HG03571 (cell line): ENCODE results near the gene SKIC3.
A peak's percentile ranks its signal among the peaks of the same experiment; 100 is the strongest.

ENCODE experiments used
- ATAC-seq: cut with Tn5 transposase; IDR thresholded peaks from one replicate; pipeline ENCODE4 v1.9.1; 2021; ENCODE audit not compliant: unreplicated experiment

The SKIC3 gene

DNA sequence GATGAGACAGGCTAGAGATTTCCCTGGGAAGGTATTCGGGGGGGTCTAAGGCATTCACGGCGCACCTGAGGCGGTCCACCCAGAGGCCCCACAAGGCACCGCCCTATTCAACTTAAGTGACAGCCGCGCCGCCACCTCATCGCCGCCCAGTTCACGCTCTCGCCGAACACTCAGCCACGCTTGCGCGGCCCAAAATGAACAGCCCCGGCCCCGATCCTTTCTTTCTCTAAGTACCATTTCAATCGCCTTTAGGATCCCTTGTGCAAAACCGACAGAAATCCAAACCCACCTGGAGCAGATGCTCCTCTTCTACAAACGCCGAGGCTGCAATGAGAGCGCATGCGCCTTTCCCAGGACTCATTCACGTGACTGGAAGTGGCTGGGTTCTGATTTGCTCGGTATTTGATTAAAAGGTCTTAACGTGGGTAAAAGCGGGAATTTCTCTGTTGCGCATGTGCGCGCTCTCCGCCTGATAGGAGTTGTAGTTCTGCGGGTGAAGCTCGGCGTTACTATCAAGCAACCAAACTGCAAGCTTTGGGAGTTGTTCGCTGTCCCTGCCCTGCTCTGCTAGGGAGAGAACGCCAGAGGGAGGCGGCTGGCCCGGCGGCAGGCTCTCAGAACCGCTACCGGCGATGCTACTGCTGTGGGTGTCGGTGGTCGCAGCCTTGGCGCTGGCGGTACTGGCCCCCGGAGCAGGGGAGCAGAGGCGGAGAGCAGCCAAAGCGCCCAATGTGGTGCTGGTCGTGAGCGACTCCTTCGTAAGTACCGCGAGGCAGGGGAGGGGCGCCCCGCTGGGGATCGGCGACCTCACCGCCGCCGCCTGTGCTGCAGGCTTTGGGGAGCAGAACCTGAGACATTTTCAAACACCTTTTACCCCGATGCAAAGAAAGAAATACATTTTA lies at the start of gene SKIC3, which contains the start of gene ARSK:
TSS of gene SKIC3 (minus strand) at position 331 of the 902 bp plus-strand sequence. CDS start 7,827 bp downstream, outside the sequence.
TSS of gene ARSK (plus strand) at position 455 of the 902 bp plus-strand sequence. CDS start at position 633, 178 bp downstream.
- peak; percentile 87 for ATAC-seq

DNA sequence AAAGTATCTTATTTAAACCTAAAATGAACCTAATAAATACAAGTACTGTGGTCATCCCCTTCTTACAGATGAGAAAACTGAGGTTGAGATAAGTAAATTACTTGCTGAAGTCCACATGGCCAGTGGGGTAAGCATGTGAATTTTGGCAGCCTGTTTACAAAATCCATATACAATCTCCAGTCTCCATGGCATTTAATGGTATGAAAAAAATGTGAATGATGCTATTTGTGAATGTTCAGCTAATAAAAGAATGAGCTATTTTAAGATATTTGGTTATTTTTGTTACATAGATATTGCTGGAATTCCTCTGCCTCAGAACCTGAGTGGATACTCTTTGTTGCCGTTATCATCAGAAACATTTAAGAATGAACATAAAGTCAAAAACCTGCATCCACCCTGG lies 45.8 kb upstream of the SKIC3 start:
- no peak for ATAC-seq

DNA sequence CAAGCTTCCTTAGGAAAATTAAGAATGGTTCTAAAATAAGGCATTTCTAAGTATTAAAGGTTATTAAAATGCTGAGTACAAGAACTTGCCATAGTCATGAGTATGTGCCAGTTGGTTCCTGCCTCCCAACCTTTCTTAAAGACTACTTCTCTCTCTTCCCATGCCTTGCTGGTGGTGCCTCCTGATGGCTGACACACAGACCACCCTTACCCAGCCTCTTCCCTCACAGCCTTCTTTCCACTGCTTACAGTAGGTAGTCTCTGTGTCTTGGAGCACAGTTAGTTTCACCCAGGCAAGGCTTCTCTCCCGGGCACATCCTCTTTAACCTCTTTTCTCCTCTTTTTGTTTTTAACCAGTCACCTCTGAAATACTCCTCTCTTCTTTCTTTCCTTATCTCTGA lies 44.5 kb upstream of the SKIC3 start:
- ATAC-seq, result no peak

GRCh38 chr5:95595289-95595931 lies 40.6 kb upstream of the SKIC3 start:
- no peak for ATAC-seq

GRCh38 chr5:95591490-95591901 lies 36.7 kb upstream of the SKIC3 start:
- ATAC-seq, result peak; percentile 49

GRCh38 chr5:95590880-95591279 lies 36.1 kb upstream of the SKIC3 start:
- no peak for ATAC-seq

DNA sequence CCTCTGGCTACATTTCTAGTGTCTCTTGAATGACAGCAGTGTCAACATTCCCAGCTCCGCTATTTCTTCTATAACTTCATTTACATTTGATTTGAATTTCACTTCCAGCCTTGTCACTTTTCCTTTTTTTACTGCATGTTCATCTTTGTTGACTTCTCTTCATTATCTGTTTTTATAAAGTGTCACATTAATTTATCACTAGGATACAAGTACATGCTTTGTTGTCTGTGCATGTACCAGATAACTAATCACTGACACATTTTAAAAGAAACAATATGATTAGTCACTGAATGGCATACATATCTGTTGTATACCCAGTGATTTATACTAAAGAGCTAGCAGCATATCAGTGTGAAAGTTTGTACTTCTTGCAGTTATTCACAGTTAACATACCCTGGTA lies 29.2 kb upstream of the SKIC3 start:
- ATAC-seq, result no peak

DNA sequence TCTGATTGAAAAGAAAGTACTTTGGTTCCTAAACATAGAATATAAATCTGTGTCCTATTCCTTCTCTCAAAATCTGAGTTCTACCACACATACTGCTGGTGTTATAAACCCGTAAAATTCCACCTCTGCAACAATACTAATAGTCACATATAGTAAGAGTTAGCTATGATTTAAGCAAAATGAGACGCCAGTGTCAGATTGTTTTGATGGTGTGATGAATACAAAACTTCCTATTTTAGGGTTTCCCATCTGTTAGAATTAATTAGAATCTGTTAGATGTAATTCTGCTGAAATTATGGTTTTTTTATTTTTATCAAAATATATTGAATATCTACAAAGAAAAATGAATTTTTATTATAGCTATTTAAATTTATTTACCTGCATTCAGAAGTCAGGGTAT lies 26.8 kb upstream of the SKIC3 start:
- ATAC-seq, result no peak

DNA sequence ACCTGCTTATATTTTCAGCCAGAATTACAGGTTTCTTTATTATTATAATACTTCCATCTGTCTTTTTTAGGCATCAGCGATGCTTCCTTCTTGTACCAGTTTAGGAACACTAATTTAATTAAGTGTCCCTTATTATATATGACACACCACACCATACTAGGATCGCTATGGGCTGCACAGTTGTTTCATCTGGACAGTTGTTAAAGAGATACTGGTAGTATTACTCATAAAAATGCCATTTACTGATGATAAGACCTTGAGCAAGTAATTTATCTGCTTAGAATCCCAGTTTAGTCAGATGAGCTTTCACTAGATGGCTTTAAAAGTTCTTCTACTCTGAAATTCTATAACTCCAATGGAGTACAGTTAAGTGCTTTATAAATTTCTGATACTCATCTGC lies 17.2 kb upstream of the SKIC3 start:
- ATAC-seq, result no peak

DNA sequence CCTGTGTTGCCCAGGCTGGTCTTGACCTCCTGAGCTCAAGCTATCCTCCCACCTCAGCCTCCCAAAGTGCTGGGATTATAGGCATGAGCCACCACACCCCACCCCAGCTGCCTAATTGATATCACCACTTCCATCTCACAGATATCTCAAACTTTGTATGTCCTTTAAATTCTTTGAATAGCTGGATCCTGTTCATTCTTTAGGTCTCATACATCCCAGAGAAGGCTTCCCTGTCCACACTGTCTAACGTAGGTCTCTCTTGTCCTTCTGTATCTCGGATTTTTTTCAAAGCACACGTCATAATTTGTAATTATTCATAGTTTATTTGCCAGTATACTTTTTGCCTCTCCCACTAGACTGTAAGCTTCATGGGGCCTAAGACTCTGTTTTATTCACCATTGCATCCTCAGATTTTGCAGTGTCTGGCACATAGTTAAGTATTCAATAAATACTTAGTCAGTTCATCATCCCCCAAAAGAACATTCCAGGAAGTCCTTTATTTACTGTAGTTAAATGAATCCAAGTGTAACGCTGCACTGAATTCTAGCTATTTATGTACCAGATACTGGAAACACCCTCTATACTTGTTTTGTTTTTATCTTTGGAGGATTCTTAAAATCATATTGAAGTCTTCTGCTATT lies 10.6 kb upstream of the SKIC3 start:
- no peak for ATAC-seq

DNA sequence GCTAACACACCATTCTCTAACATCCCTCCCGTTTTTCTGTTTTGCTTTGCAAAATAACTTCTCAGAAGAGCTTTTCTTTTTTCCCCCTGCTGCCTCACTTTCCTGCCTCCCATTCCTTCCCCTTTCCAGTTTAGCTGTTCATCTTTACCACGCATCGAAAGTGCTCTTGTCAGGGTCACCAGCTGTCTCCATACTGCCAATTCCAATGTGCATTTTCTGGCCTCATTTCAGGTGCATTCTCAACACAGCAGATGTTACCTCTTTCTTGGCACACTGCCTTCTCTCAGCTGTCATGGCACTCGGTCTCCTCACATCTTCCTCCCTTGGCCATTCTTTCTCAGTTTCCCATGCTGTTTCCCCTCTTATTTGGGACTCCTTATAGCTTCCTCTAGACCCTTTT lies 9.7 kb upstream of the SKIC3 start:
- ATAC-seq, result no peak

DNA sequence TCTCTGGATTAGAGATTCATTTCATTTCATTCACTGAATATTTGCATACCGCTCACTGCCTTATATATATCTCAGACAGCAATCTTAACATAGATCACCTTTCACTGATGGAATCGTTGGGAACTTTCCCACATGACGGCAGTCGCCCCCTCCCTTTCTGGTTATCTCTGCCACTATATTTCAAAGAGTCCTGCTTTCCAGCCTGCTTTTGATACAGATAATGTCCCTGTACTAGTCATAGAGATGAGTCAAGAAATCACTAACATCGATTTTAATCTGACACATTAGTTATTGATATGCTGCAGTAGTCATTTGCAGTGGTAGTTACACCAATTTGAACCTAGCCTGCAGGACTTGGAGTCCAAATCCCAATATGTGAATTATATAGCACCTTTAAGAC lies 8.6 kb upstream of the SKIC3 start:
- ATAC-seq, result no peak

DNA sequence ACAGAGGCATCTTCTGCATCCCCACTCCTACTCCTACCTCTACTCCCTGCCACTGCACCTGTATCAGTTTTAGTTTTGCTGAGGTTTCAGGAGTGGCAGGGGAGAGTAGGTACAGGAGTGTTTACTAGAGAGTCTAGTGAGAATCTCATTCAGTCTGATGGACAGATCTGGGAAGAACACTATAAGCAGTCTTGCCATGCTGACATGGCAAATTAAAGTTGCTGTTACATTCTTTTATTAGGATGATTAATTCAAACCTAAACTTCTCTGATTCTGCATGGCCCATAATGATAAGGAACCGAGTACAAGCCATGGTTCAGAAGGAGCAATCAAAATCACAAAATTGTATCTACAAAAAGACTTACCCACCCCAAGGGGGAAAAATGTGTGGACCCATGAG lies 7.5 kb upstream of the SKIC3 start:
- ATAC-seq, result no peak

DNA sequence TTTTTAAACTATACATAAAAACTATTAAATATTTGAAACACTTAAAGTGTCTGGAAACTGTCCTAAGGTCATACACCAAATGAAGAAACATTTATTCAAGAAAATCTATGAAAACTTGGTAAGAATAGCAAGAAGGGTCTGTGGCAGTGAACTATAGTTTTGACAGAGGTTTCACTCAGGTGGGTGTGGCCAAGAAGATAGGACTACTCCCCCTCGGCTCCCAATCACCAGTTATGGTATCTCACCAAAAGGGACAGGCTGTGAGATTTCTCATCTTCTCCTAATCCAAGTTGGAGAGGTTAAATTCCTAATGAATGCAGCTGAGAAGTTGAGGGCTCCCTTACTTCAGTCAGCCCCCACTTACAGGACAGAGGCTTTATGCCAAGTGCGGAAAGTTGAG lies 3.1 kb upstream of the SKIC3 start:
- ATAC-seq, result no peak

GRCh38 chr5:95555553-95555952 lies 776 bp upstream of the SKIC3 start:
- no peak for ATAC-seq

- ATAC-seq, result peak; percentile 22
Measured at GRCh38 chr5:95554331-95554646, 488 bp downstream of the SKIC3 start.

DNA sequence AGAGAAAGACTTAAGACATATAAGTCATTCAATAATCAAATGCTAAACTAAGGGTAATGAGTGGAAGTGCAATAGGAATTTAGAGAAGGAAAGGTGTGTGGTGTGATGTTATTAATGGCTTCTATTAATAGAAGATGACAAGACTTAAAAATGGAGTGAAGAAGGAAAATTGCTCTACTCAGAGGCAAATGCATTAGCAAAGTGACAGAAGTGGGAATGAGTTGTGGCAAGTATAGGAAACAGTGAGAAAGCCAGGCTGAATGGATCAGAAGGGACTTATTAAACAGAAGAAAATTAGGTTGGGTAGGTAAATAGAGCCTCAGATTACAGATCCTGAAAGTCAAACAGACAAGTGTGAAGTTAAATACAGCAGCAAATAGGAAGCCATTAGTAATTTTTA lies 5.7 kb downstream of the SKIC3 start:
- no peak for ATAC-seq

DNA sequence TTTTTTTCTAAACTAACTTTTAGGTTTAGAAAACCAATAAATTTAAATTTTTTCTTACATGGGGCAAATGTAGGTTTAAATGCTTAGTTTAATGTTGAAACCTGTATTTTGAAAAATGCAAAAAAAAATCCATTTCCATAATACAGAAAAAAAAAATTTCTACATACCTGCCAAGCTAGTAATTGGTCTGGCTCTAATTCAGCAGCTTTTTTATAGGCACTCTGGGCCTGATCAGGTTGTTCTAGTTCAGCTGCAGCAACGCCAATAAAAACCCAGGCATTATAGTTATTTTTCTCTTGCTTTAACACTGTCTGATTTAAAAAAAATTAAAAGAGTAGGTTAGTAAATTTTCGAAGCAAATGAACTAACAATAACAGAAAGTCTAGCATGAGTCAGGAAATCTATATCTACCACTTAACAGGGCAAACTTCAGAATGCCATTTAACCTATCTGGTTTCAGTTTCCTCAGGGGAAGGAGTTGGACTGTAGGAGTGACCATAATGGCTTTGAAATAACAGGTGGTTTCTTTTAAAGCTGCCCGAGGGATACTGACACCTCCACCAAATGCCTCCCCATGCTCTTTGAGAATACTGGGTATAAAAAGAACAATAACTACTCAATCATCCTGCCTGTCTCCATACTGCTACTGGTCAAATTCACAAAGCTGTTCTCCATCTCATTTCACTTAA lies 11.6 kb downstream of the SKIC3 start:
- no peak for ATAC-seq

DNA sequence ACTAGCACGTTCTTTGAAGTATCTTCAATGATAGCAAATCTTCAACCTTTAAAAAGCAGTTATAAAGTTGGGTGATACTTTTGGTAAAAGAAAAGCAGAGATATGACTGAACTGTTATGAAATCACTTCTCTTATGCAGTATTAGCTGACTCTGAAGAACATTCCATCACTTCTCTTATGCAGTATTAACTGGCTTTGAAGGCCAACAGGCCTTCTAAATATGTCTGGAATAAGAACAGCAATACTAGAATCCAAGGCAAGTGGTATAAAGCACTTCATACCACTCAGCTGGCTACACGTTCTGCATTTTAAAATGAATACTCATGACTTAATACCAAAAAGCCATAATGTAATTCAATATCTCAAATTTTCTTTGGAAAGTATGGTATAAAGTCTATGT lies 17.3 kb downstream of the SKIC3 start:
- no peak for ATAC-seq

- no peak for ATAC-seq
Measured at GRCh38 chr5:95533761-95534160, 21.0 kb downstream of the SKIC3 start.

- no peak for ATAC-seq
Measured at GRCh38 chr5:95533106-95533505, 21.7 kb downstream of the SKIC3 start.
